Urothelium cell line (cell line): ENCODE measurements around the gene ALDH3B1.

Experiments used
- DNase-seq: peaks from one replicate; pipeline ENCODE4 v3.0.0; 2011; ENCODE audit warnings: low spot score, mixed read lengths
- FAIRE-seq: peaks from 2 replicates; lab custom pipeline; 2011; peaks lifted over from hg19 to GRCh38; lab: Jason Lieb, UNC

Gene ALDH3B1

DNA sequence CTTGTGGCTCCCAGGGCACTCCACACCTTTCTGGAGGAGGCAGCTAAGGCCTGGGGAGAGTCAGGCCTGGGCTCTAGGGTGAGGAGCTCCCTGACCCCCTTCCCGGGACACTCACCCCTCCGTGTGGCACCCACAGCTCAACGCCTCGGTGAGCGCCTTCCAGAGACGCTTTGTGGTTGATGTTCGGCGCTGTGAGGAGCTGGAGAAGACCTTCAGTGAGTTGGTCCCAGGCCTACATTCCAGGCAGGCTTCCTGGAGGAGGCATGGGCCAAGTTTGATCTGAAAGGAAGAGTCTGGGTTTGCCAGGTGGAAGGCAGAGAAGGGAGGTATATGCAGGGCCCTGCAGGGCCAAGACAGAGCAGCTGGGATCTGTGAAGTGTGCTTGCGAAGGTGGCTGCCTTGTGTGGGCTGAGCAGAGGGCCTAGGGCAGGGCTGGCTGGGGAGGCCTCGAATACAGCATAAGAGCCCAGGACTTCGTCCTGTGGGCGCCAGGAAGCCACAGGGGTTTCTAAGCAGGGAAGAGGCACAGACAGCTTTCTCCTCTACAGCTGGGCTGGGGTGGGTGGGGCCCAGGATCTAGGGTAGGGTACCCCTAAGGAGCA lies 31.6 kb downstream of the ALDH3B1 start:
- DNase-seq: no peak
- FAIRE-seq: no peak

DNA sequence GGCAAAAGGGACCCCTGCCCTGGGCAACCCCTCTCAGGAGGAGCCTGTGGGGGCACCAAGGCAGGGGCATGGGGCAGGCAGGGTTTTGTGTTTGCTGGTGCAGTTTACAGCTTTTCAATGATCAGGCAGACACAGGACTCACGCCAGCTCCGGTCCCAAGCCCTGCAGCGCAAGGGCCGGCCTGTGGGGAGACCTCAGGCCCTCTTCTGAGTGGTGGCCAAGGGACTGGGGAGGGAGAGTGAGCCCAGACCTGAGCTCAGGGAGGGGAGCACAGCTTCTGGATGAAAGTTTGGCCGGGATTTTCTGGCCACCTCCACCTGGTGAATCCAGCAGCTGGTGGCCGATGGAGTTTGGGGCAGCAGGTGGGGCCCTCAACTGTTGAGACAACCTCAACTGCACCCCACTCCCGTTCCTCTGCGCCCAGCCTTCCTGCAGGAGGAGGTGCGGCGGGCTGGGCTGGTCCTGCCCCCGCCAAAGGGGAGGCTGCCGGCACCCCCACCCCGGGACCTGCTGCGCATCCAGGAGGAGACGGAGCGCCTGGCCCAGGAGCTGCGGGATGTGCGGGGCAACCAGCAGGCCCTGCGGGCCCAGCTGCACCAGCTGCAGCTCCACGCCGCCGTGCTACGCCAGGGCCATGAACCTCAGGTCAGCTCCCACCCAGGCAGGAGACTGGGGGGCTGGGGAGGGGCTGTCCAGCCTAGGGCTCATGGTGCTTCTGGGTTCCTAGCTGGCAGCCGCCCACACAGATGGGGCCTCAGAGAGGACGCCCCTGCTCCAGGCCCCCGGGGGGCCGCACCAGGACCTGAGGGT lies 32.3 kb downstream of the ALDH3B1 start:
- FAIRE-seq (no peak), DNase-seq (no peak)

DNA sequence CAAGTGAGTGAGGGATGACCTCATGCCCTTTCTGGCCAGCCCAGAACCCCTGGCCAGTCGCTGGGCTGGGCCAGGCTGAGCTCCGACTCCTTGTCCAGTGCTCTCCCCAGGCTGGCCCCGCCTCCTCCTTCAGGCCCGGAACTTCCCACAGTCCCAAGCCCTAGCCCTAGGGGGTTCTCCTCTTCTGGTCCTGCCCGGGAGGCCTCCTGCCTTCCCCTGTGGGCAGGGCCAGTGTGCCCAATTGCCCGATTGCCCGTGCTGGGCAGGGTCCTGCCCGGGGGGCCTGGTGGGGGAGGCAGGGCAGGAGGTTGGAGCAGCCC lies 32.9 kb downstream of the ALDH3B1 start:
- FAIRE-seq (no peak), DNase-seq (no peak)

DNA sequence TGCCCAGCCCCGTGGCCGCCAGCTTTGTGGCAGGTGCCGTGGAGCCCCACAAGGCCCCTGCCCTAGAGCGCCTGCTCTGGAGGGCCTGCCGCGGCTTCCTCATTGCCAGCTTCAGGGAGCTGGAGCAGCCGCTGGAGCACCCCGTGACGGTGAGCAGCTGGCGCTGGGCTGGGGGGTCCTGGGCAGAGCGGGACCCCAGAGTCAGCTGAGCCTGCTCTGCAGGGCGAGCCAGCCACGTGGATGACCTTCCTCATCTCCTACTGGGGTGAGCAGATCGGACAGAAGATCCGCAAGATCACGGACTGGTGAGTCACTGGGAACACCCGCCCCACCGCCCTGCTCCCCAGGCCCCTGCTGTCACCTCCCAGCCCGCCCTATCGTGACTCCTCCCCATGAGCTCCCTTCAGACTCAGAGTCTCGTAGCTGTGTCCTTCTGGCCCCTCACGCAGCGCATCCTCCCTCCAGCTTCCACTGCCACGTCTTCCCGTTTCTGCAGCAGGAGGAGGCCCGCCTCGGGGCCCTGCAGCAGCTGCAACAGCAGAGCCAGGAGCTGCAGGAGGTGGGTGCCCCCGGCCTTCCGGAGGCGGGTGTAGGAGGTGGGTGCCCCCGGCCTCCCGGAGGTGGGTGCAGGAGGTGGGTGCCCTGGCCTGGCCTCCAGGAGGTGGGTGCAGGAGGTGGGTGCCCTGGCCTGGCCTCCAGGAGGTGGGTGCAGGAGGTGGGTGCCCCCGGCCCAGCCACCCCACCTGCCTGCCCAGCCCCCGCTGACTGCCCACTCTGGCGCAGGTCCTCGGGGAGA lies 33.4 kb downstream of the ALDH3B1 start:
- DNase-seq (no peak), FAIRE-seq (no peak)

DNA sequence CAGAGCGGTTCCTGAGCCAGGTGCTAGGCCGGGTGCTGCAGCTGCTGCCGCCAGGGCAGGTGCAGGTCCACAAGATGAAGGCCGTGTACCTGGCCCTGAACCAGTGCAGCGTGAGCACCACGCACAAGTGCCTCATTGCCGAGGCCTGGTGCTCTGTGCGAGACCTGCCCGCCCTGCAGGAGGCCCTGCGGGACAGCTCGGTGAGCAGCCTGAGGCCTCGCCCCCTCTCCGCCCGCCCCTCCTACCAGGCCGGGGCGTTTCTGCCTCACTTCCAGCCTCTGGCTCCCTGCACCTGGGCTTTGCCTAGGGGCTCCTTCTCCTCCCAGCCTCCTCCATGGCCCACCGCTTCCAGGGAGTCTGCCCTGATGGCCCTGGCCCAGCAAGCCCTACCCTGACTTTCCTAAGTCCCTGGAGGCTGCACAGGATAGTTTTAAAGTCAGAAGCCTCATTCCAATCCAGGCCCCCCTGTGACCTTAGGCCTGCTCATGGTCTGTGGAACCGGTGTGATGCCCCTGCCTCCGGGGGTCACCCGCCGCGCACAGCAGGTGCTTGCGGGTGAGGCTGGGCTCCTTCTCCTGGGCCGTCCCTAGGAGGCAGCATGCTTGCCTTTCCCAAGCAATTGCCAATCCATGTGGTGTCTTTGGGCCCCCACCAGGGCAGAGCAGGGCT lies 34.2 kb downstream of the ALDH3B1 start:
- FAIRE-seq (no peak), DNase-seq (no peak)

DNA sequence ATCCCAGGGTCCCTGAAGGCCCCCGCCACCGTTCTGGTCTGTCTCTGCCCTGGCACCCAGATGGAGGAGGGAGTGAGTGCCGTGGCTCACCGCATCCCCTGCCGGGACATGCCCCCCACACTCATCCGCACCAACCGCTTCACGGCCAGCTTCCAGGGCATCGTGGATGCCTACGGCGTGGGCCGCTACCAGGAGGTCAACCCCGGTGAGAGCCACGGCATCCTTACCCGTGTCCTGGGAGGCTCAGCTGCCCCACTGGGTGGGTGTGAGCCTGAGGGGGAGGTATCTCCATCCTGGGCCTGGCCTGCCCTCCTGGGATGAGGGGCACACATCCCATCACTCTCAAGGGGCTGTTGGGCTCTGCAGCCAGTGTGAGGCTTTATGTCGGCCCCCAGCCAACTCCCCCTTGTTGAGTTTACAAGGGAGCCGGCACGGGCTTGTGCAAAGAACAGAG lies 34.8 kb downstream of the ALDH3B1 start:
- DNase-seq (no peak), FAIRE-seq (no peak)

DNA sequence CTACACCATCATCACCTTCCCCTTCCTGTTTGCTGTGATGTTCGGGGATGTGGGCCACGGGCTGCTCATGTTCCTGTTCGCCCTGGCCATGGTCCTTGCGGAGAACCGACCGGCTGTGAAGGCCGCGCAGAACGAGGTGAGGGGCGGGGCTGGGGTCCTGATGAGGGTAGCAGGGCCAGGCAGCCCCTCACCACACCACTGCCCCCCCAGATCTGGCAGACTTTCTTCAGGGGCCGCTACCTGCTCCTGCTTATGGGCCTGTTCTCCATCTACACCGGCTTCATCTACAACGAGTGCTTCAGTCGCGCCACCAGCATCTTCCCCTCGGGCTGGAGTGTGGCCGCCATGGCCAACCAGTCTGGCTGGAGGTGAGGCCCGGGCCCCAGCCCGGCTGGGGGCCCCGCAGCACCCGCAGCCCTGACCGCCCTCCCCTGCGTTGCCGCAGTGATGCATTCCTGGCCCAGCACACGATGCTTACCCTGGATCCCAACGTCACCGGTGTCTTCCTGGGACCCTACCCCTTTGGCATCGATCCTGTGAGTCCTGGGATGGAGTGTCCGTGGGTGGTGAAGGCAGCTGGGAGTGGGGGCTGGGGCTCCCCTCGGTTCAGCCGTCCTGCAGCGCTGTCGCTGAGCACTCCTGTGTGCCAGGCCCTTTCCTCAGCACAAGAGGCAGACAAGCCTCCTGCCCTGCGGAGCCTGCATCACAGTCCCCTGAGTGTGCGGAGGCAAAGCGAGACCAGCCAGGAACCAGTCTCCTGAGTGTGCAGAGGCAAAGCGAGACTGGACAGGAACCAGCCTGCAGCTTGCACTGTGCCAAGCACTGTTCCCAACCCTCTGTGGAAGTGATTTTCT lies 37.5 kb downstream of the ALDH3B1 start:
- FAIRE-seq: no peak
- no peak for DNase-seq

DNA sequence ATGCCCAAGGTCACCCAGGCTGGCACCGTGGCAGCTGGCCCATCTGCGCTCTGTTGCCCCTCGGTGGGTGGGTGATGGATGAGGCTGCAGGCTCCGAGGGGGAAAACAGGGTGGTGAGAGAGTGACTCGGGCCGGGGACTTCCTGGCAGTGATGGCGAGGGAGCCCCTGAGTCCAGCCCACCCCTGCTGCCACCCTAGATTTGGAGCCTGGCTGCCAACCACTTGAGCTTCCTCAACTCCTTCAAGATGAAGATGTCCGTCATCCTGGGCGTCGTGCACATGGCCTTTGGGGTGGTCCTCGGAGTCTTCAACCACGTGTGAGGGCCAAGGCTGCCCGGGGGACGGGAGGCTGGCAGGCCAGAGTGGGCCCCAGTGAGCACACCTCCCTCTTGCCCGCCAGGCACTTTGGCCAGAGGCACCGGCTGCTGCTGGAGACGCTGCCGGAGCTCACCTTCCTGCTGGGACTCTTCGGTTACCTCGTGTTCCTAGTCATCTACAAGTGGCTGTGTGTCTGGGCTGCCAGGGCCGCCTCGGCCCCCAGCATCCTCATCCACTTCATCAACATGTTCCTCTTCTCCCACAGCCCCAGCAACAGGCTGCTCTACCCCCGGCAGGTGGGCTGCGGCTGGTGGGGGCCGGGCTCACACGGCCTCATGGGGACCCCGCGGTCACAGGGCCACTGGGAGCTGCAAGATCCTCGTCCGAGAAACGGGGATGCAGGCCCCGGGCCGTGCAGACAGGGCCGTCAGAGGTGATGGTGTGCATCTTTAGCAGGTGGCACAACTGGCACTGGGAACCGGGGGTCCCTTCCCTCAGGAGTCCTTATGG lies 38.8 kb downstream of the ALDH3B1 start:
- FAIRE-seq (no peak), DNase-seq (no peak)

DNA sequence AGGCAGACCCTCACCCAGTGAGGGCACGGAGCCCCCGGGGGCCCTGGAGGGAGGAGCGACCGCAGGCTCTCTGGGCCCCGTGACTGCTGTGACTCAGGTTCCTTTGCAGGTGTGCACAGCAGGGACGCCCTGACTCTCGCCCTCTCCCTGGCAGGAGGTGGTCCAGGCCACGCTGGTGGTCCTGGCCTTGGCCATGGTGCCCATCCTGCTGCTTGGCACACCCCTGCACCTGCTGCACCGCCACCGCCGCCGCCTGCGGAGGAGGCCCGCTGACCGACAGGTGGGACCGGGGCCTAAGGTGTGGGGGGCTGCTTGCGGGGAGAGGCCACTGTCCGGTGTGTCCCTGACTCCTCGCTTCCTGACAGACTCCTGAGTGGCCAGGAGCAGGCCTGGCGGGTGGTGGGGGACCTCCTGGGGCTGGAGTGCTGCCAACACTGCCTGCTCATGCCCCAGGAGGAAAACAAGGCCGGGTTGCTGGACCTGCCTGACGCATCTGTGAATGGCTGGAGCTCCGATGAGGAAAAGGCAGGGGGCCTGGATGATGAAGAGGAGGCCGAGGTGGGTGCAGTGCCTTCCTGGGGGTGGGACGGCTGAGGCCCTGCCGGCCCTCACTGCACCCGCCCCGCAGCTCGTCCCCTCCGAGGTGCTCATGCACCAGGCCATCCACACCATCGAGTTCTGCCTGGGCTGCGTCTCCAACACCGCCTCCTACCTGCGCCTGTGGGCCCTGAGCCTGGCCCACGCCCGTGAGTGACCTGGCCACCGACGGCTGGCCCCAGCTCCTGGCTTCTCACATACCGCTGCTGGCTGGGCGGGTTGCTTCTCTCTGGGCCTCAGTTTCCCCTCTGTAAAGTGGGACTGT lies 39.6 kb downstream of the ALDH3B1 start:
- FAIRE-seq (peak; percentile 5), DNase-seq (no peak)

DNA sequence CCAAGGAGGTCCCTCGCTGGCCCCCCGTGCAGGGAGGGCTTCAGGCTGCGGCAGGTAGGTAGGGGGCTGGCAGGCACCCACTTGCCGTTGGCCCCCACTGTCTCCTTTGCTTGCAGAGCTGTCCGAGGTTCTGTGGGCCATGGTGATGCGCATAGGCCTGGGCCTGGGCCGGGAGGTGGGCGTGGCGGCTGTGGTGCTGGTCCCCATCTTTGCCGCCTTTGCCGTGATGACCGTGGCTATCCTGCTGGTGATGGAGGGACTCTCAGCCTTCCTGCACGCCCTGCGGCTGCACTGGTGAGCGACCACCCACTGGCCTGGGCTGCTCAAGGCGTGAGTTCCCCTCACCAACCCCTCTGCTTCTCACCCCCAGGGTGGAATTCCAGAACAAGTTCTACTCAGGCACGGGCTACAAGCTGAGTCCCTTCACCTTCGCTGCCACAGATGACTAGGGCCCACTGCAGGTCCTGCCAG lies 40.3 kb downstream of the ALDH3B1 start:
- DNase-seq (no peak), FAIRE-seq (no peak)

DNA sequence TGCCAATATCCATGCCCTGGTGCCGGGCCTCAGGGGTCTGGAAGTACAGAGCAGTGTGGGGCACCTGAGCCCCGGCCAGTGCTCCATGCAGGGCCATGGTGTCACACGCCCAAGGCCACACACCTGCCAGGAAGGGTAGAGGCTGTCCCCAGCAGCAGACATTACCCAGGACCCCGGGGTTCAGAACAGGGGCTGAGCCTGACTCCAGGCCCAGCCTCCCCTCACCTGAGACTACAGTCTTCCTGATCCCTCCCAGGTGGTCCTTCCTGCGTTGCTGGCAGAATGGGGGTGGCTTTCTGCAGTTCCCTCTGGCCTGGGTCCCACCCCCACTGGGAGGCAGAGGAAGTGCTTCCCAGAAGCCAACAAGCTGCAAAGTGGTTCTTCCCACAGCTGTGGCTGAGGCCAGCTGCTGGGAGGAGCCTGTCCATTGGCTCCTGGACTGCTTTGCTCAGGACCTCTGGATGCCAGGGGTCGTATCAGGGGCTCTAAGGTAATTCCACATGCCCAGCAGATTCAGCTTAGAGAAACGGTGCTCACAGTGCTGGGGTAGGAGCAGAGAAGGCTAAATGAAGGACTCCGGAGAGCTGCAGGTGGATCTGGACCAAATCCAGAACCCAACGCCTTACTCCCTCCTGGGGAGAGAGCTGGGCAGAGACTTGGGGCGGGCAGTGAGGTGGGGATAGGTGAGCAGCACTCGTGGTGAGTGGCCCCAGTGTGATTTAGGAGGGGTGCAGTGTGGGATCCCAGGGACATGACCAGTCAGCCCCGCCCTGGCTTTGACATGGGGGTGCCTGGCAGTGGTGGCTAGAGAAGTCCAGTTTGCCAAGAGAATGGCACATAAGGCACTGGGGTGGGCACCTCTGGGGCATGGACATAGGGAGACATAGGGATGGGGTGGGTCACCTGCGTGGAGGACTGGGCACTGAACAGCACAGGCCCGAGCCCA lies 41.3 kb downstream of the ALDH3B1 start:
- FAIRE-seq (no peak), DNase-seq (no peak)

DNA sequence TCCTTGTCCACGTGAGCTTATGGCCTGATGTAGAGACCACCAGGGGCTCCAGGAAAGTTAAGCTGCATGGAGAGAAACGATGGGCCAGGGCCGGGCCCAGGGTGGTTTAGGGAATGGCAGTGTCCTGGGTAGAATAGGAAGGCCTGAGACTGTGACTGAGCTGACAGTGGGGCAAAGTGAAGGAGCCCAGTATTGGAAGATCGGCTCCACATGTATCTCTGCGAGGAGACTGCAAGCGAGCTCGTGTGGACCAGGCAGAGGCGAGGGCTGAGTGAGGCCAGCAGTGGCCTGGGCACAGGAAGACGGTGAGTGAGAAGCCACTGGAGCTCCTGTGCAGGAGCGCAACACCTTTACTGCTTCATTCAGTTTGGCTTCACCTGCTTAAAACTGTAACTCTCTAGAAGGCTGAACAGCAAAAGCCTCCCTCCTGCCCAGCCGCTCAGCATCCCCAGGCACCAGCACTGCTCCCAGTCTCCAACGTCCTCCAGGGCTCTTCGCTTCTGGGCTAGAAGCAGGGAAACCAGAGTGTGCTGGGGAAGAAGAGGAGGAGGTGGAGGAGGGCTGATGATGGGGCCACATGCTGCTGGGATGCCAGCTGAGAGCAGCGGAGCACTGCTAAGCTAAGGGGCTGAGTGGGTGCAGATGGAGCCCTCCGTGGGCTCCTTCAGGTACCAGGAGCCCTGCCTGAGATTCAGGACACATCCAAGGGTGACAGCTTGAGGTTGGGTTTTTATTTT lies 42.2 kb downstream of the ALDH3B1 start:
- no peak for FAIRE-seq
- no peak for DNase-seq

DNA sequence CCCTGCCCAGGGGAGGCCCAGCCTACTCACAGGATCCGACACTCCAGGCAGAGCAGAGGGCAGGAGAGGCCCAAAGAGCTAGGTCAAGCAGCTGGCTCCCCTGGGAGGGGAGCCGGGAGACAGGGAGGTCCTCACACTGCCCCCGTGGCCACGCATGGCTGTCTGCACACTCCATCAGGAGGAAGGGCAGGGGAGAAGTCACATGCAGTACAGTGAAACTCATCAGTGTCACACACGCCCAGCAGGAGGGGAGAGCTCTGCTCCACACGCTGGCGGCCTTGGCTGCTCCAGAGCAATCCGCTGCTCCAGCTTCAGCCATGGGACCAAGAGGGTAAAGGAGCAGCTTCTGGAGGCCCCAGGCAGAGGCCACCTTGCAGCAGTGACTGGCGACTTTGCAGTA lies 43.0 kb downstream of the ALDH3B1 start:
- no peak for FAIRE-seq
- no peak for DNase-seq

DNA sequence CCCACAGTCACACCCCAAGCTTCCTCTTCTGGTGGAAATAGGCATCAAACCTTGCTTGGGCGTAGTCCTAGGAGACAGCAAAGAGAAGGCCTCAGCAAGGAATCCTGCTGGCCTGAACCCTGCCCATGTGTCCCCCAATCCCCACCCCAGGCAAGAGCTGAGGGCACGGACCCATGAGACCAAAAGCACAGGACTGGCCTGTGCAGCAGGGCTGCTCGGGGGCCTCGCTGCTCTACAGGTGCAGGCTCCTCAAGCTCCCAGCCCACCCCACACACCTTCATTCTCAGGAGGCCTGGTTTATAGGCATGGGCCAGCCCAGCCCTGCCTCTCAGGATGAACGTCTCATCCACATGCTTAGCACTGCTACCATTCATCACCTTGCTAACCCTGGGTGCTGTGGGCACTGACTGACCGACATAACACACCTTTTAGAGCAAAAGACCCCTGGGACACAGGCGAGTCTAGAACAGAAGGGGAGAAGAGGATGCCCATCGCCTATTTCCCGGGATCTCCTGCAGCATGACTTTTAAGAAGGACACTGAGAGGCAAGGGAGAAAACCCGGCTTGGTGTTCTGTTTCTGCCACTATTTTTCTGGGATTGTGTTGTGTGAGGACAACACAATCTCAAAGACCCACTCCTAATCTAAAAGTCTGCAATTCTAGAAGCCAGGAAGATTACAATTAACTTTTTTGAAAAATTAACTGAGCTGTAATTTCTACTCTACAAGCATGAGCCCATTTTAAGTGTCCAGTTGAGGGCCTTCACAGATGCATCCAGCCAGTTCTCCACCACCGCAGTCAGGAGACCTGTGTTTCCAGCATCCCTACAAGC lies 44.1 kb downstream of the ALDH3B1 start:
- FAIRE-seq: no peak
- no peak for DNase-seq

DNA sequence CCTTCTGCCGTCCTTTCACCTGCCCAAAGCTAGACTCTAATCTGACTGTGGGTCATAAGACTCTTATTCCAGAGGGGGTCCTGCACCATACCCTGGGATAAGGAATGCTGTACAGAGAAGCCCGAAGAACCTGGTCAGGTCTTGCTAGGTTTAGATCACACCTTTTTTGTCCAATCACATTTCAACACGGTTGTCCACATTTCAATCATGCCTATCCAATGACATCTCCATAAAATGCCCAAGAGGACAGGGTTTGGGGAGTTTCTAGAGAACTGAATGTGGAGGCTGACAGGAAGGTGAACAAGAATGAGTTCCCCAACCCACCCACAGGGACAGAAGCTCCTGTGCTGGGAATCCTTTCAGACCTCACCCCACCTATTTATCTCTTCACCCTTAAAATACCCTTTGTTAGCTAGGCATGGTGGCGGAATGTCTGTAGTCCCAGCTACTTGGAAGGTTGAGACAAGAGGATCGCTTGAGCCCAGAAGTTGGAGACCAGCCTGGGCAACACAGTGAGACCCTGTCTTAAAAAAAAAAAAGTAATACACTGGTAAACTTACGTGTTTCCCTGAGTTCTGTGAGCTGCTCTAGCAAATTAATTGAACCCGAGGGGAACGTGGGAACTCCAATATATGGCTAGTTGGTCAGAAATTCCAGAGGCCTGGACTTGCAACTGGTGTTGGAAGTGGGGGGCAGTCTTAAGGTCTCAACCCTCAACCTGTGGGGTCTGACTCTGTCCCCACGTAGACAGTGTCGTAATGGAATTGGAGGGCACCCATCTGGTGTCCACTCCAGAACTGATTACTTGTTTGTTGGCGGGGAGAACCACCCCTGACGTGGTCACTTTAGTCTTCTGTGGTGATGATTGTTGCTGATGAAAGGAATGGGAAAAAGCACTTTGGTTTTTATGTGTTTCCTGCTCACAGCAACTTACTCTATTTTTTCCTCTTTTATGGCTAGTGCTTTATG lies 46.5 kb downstream of the ALDH3B1 start:
- DNase-seq (no peak), FAIRE-seq (no peak)
